NCI-H1105 (cell line): ENCODE data around the gene KDELR1.
"Not testable (repeated sequence)": the region's sequence is repeated elsewhere in the genome, so short reads cannot be mapped to it uniquely, and the experiment has no call there.

Source experiments
- DNase-seq: peaks from one replicate; lab custom pipeline; 2025; lab: John Stamatoyannopoulos, UW

Gene KDELR1

DNA sequence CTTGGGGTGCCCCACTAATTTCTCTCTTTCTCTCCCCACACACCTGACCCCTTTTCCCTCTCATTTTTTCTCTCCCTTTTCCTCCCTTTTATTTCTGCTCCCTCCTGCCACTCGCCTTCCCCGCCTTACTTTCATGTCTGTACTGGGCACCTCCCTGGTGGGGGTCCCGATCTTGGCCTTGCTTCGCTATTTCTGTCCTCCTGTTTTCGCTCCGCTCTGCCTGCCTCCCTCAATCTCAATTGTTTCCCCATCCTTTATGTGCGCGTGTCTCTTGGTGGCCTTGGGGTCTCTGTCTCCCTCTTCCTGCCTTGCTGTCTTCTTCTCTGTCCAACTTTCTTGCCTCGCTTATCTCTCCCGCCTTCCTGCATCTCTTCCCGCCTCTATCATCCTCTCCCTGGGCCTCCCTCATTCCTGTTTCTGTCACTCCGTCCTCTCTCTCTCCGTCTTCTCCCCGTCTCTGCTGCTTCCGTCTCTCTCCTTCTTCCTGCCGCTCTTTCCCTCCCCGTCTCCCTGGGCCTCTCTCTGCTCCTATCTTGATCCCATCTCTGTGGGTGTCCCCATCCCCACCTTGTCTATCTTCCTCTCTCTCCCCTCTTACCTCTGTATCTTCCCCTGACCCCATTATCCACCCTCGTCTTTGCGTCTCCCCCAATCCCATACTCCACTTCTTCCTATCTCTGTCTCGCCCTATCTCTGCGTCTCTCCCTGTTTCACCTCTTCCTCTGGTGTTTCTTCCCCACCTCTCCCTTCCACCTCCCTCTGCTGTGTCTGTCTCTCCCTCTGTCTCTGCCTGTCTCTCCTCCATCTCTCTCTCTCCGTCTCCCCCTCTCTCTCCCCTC, 6.1 kb upstream of the KDELR1 start:
- DNase-seq = no peak

- no peak for DNase-seq
Measured at GRCh38 chr19:48396824-48397176, 5.4 kb upstream of the KDELR1 start.

DNA sequence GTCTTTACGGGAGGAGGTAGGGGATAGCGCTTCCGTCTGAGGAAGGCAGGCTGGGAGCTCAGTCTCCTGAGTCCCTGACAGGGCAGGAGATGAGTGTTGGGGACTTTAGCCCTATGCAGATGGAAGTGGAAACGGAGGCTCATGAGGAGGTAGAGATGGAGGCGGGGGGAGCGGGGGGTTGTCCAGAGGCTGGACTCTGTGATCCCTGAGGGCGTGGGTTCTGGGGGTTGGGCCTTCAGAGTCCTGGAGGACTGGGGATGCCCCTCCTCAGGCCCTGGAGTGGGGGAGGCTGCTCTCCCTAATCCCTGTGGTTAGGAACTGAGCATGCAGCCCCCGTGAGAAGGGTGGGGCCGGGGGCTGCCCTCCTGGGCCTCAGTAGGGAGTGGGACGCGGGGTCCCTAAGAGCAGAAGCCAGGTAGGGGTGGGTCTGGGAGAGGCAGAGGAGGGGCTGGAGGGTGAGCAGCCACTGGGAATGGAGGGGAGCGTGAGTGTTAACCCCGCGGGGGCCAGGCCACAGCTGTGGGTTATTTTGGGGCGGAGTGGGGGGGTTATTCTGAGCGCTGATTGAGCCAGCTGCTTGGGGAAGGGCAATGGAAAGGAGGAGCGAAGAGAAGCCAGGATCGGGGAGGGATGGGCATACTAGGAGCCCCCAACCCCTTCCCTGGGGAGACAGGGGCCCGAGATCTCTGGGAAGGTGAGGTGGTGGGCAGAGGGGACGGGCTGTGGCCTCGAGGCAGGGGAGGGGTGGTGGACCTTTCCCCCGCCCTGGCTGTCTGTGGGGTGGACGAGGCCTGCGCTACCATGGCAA, 4.9 kb upstream of the KDELR1 start:
- DNase-seq = no peak

DNA sequence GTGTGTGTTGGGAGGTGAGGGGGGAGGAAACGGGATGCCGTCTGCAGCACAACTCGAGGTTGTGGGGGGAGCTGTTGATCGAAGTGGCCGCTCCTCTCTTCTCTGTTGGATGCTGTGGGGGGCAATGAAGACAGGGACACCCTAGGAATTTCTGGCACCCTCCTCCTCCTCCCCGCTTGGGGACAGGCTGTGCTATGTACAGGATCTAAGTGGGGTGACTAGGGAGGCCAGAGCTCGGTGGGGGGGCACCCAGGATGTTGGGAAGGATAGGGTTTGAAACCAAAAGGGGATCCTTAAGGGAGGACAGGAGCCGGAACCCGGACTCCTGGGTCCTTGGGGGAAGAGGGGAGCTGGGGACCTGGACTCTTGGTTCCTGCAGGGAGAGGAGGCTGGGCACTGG, 4.1 kb upstream of the KDELR1 start:
- no peak for DNase-seq

DNA sequence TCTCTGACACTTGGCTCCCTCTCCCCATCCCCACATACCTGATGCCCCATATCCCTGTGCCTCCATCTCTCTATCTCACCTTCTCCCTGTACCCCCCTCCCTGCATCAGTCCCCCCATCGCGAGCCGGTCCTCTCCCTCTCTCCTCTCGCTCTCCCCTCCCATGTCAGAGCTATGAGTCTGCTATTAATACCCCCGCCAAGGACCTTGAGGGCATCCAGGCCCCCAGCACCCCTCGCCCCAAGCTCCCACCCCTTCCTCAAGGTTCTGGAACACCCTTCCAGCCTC, 3.8 kb upstream of the KDELR1 start:
- DNase-seq = no peak

GRCh38 chr19:48394331-48395169, 3.2 kb upstream of the KDELR1 start:
- no peak for DNase-seq

- DNase-seq = no peak
Measured at GRCh38 chr19:48393559-48394330, 2.4 kb upstream of the KDELR1 start, which contains the start of gene GRIN2D. TSS of gene GRIN2D (plus strand) at chr19:48393668. CDS start at chr19:48398393, 4,725 bp downstream.

- DNase-seq = no peak
Measured at GRCh38 chr19:48392860-48393558, 1.7 kb upstream of the KDELR1 start.

GRCh38 chr19:48392006-48392344, 624 bp upstream of the KDELR1 start:
- DNase-seq = not testable (repeated sequence)

DNA sequence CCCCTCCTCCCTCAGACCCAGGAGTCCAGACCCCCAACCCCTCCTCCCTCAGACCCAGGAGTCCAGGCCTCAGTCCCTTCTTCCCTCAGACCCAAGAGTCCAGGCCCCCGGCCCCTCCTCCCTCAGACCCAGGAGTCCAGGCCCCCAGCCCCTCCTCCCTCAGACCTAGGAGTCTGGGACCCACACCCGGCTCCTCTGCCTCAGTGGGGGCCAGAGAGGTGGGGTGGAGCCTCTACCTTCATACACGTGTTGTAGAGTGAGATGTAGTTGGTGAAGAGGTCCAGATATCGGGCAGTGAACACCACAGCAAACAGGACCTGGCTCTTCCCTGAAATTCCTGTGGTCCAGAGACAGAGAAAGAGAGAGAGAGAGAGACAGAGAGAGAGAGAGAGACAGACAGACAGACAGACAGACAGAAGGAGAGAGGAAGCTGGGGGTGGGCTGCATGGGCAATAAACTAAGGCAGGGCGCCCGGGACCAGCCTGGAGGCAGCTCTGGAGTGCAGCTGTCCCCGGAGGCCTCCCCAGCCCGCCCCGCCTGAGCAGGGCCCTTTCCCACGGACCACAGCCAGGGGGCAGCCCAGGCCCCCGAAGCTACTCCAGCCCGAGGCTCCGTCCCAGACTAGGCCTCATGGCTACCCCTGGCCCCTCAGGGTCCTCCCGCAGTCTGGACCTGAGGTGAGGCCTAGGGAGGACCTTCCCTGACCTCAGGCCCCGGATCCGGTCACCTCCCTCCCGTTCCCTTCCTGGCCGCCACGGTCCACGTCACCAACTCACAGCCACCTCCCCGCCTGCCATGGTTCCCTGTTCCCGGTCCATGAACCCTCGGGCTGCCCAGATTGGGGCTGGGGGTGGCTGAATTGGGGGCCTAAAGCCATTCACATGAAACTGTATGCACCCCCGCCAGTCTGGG, 907 bp downstream of the KDELR1 start:
- peak; percentile 39 for DNase-seq

- no peak for DNase-seq
Measured at GRCh38 chr19:48386981-48387380, 4.4 kb downstream of the KDELR1 start.

GRCh38 chr19:48385461-48386087, 5.8 kb downstream of the KDELR1 start:
- DNase-seq = no peak

GRCh38 chr19:48382286-48382685, 9.1 kb downstream of the KDELR1 start:
- no peak for DNase-seq

- DNase-seq = no peak
Measured at GRCh38 chr19:48381178-48381950, 10.0 kb downstream of the KDELR1 start.

DNA sequence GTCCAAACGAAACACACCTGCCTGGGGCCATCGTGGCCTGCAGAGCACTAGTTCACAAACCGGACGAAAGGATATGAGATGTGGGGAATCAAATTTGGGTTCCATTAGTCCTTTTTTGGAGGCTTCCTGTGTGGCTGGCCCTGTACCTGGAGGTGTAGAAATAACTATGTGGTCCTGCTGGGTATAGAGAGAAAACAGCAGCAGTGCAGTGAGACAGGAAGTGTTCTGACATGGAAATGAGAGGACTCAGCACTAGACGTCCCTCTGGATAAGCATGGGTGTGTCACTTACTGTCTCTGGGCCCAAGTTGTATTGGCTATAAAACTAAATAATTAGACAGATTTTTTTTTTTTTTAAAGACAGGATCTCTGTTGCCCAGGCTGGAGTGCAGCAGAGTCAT, 12.3 kb downstream of the KDELR1 start:
- DNase-seq = no peak

GRCh38 chr19:48378194-48378570, 13.2 kb downstream of the KDELR1 start:
- no peak for DNase-seq

DNA sequence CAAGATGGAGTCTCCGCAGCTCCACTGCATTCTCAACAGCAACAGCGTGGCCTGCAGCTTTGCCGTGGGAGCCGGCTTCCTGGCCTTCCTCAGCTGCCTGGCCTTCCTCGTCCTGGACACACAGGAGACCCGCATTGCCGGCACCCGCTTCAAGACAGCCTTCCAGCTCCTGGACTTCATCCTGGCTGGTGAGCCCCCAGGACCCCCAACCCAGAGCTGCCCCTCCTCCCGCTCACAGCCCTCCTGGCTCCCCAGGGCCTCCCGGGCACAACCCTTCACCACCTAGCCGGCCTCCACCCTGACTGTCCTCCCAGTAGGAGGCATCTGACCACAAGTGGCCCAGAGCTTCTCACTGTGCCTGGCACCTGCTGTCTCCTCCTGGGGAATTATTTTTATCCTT, 17.8 kb downstream of the KDELR1 start:
- DNase-seq = no peak

DNA sequence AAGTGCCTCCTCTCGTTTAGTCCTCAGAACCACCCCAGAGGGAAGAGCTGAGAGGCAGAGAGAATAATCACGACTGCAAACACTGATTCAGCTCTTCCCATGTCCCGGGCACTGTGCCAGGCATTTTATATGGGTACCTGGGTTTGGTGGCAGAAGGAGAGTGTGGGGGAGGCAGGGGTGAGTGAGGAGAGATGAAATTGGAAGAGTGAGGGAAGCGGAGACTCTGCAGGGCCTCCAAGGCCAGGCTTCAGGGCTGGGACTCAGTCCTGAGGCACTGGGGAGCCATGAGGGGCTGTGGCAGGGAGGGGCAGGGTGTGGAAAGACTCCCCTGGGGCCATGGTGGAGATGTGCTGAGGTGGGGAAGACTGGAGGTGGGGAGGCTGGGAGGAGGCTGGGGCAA, 18.4 kb downstream of the KDELR1 start:
- DNase-seq = peak; percentile 82

DNA sequence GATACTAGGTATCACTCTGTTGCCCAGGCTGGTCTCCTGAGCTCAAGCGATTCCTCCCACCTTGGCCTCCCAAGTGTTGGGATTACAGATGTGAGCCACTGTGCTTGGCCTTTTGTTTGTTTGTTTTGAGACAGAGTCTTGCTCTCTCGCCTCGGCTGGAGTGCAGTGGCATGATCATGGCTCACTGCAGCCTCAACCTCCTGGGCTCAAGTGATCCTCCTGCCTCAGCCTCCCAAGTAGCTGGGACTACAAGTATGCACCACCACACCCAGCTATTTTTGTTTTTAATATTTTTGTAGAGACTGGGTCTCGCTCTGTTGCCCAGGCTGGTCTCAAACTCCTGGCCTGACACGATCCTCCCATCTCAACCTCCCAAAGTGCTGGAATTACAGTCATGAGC, 19.6 kb downstream of the KDELR1 start:
- DNase-seq = not testable (repeated sequence)
